ENCODE data around the gene PITPNB.

The PITPNB gene

GRCh38 chr22:27952779-27953178 lies 33.7 kb upstream of the PITPNB start:
- H3K4me2 ChIP-seq (ENCODE audit: low read depth, low read length) = no peak overlapping the region
- H3K9me3 ChIP-seq (replicated peaks; ENCODE audit: insufficient read depth, low read length) = no peaks in the 10 kb centered on the region
- H3K27ac ChIP-seq (ENCODE audit: low read length) = no peak overlapping the region
- H3K79me2 ChIP-seq (ENCODE audit: low read length) = no peaks in the 10 kb centered on the region
- H3K9ac ChIP-seq (ENCODE audit: low read length) = no peak overlapping the region
- TF ChIP-seq EZH2phosphoT487 (IDR thresholded peaks at IDR 0.05; ENCODE audit: low read length) (no peak), EZH2 (optimal IDR thresholded peaks at IDR 0.05; ENCODE audit: low read depth, low read length) (no peak), CTCF (IDR thresholded peaks at IDR 0.05; ENCODE audit: low read length) (no peak)
- no peaks in the 10 kb centered on the region for H3K27me3 ChIP-seq (replicated peaks; ENCODE audit: insufficient read depth, low read length)
- no peaks in the 10 kb centered on the region for H3K4me1 ChIP-seq (ENCODE audit: low read length)
- no peak for DNase-seq
- H3K4me3 ChIP-seq (ENCODE audit: low read length) = no peak overlapping the region
- H4K20me1 ChIP-seq (ENCODE audit: insufficient read depth, low read length) = no peaks in the 10 kb centered on the region
- H2AFZ ChIP-seq (ENCODE audit: low read length) = no peak overlapping the region
- no peaks in the 10 kb centered on the region for H3K36me3 ChIP-seq (replicated peaks; ENCODE audit: insufficient read depth, low read length)
- H3K9me2 ChIP-seq (replicated peaks; ENCODE audit: insufficient read depth, low read length) = no peaks in the 10 kb centered on the region
- H3F3A ChIP-seq (ENCODE audit: insufficient read depth, low read length) = no peaks in the 10 kb centered on the region

GRCh38 chr22:27952091-27952490 lies 33.0 kb upstream of the PITPNB start:
- Histone ChIP-seq H4K20me1 (ENCODE audit: insufficient read depth, low read length) (no peaks in the 10 kb centered on the region), H2AFZ (ENCODE audit: low read length) (no peak overlapping the region)

GRCh38 chr22:27949421-27949820 lies 30.4 kb upstream of the PITPNB start:
- Histone ChIP-seq H3K27ac (ENCODE audit: low read length) (no peak overlapping the region), H3K4me3 (ENCODE audit: low read length) (no peak overlapping the region), H3K79me2 (ENCODE audit: low read length) (no peaks in the 10 kb centered on the region), H3K27me3 (replicated peaks; ENCODE audit: insufficient read depth, low read length) (no peaks in the 10 kb centered on the region), H3K4me1 (ENCODE audit: low read length) (no peaks in the 10 kb centered on the region), H3K9me2 (replicated peaks; ENCODE audit: insufficient read depth, low read length) (no peaks in the 10 kb centered on the region), H3K9ac (ENCODE audit: low read length) (no peak overlapping the region), H3K9me3 (replicated peaks; ENCODE audit: insufficient read depth, low read length) (no peaks in the 10 kb centered on the region), H2AFZ (ENCODE audit: low read length) (no peak overlapping the region), H3K36me3 (replicated peaks; ENCODE audit: insufficient read depth, low read length) (no peaks in the 10 kb centered on the region), H3F3A (ENCODE audit: insufficient read depth, low read length) (no peaks in the 10 kb centered on the region), H4K20me1 (ENCODE audit: insufficient read depth, low read length) (no peaks in the 10 kb centered on the region), H3K4me2 (ENCODE audit: low read depth, low read length) (no peak overlapping the region)
- no peak for TF ChIP-seq EZH2 (optimal IDR thresholded peaks at IDR 0.05; ENCODE audit: low read depth, low read length)
- TF ChIP-seq EZH2phosphoT487 (IDR thresholded peaks at IDR 0.05; ENCODE audit: low read length) = no peak
- TF ChIP-seq CTCF (IDR thresholded peaks at IDR 0.05; ENCODE audit: low read length) = no peak
- no peak for DNase-seq

More at GRCh38 chr22:27952091-27952490, 33.0 kb upstream of the PITPNB start:
- Histone ChIP-seq H3K4me3 (ENCODE audit: low read length) (no peak overlapping the region), H3K36me3 (replicated peaks; ENCODE audit: insufficient read depth, low read length) (no peaks in the 10 kb centered on the region), H3K27ac (ENCODE audit: low read length) (no peak overlapping the region), H3K9ac (ENCODE audit: low read length) (no peak overlapping the region), H3K4me1 (ENCODE audit: low read length) (no peaks in the 10 kb centered on the region), H3K4me2 (ENCODE audit: low read depth, low read length) (no peak overlapping the region), H3K27me3 (replicated peaks; ENCODE audit: insufficient read depth, low read length) (no peaks in the 10 kb centered on the region), H3F3A (ENCODE audit: insufficient read depth, low read length) (no peaks in the 10 kb centered on the region), H3K79me2 (ENCODE audit: low read length) (no peaks in the 10 kb centered on the region), H3K9me2 (replicated peaks; ENCODE audit: insufficient read depth, low read length) (no peaks in the 10 kb centered on the region), H3K9me3 (replicated peaks; ENCODE audit: insufficient read depth, low read length) (no peaks in the 10 kb centered on the region)
- no peak for TF ChIP-seq EZH2 (optimal IDR thresholded peaks at IDR 0.05; ENCODE audit: low read depth, low read length)
- no peak for DNase-seq

GRCh38 chr22:27948569-27948968 lies 29.5 kb upstream of the PITPNB start:
- H4K20me1 ChIP-seq (ENCODE audit: insufficient read depth, low read length) = no peaks in the 10 kb centered on the region
- no peaks in the 10 kb centered on the region for H3K27me3 ChIP-seq (replicated peaks; ENCODE audit: insufficient read depth, low read length)
- H3K9me3 ChIP-seq (replicated peaks; ENCODE audit: insufficient read depth, low read length) = no peaks in the 10 kb centered on the region
- H3K4me2 ChIP-seq (ENCODE audit: low read depth, low read length) = no peak overlapping the region
- H3K27ac ChIP-seq (ENCODE audit: low read length) = no peak overlapping the region
- H3K36me3 ChIP-seq (replicated peaks; ENCODE audit: insufficient read depth, low read length) = no peaks in the 10 kb centered on the region
- TF ChIP-seq CTCF (IDR thresholded peaks at IDR 0.05; ENCODE audit: low read length) (no peak), EZH2 (optimal IDR thresholded peaks at IDR 0.05; ENCODE audit: low read depth, low read length) (no peak), EZH2phosphoT487 (IDR thresholded peaks at IDR 0.05; ENCODE audit: low read length) (no peak)
- no peaks in the 10 kb centered on the region for H3K79me2 ChIP-seq (ENCODE audit: low read length)
- H3K9ac ChIP-seq (ENCODE audit: low read length) = no peak overlapping the region
- no peak for DNase-seq
- H3F3A ChIP-seq (ENCODE audit: insufficient read depth, low read length) = no peaks in the 10 kb centered on the region
- H3K9me2 ChIP-seq (replicated peaks; ENCODE audit: insufficient read depth, low read length) = no peaks in the 10 kb centered on the region
- no peak overlapping the region for H2AFZ ChIP-seq (ENCODE audit: low read length)
- no peaks in the 10 kb centered on the region for H3K4me1 ChIP-seq (ENCODE audit: low read length)
- H3K4me3 ChIP-seq (ENCODE audit: low read length) = no peak overlapping the region

Measured in MM.1S (cell line).